SK-N-SH treated with all-trans-retinoic acid at 6 μM for 48 hours (cell line): ENCODE results near the gene MAST3.

ENCODE experiments used
- GLIS3 ChIP-seq: fragments of 250-450 bp; sonication (Bioruptor Pico); IDR thresholded peaks from 2 replicates; pipeline ENCODE4 v1.5.0; 2020; ENCODE audit warnings: mild to moderate bottlenecking, moderate library complexity
- TF ChIP-seq, protein P1 (sequence below): fragments of 250-450 bp; sonication (Bioruptor Pico); IDR thresholded peaks from 2 replicates; pipeline ENCODE4 v1.8.0; 2020; ENCODE audit warnings: mild to moderate bottlenecking, moderate library complexity, borderline replicate concordance

GRCh38 chr19:18083929-18084684, 13.5 kb upstream of the MAST3 start:
- TF ChIP-seq GLIS3 (CRISPR knock-in tag), result no peak
- TF ChIP-seq, protein P1, sequence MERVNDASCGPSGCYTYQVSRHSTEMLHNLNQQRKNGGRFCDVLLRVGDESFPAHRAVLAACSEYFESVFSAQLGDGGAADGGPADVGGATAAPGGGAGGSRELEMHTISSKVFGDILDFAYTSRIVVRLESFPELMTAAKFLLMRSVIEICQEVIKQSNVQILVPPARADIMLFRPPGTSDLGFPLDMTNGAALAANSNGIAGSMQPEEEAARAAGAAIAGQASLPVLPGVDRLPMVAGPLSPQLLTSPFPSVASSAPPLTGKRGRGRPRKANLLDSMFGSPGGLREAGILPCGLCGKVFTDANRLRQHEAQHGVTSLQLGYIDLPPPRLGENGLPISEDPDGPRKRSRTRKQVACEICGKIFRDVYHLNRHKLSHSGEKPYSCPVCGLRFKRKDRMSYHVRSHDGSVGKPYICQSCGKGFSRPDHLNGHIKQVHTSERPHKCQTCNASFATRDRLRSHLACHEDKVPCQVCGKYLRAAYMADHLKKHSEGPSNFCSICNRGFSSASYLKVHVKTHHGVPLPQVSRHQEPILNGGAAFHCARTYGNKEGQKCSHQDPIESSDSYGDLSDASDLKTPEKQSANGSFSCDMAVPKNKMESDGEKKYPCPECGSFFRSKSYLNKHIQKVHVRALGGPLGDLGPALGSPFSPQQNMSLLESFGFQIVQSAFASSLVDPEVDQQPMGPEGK, result no peak
